ENCODE results near the gene MLANA.

MLANA gene

GRCh38 chr9:5902377-5902776 lies 11.7 kb downstream of the MLANA start:
- DNase-seq (ENCODE audit: low read depth) = no peak

GRCh38 chr9:5908918-5909317 lies 18.2 kb downstream of the MLANA start:
- no peak for DNase-seq (ENCODE audit: low read depth)

DNA sequence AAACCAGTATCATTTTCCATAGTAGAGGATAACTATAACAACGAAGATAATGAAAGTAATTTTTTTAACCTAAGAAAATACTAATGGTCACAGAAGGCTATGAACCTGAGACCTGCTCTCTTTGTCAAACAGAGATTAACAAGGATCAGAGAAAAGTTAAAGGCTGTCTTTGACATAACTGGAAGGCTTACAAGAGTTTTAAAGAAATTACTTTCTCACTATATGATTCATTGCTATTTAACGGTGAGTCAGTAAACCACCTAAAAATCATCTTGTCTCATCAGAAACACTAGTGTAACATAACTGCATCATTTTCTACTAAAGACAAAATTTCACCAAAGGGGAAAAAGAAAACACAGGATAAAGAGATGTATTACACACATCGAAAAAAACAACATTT lies 19.3 kb downstream of the MLANA start:
- no peak for DNase-seq (ENCODE audit: low read depth)

DNA sequence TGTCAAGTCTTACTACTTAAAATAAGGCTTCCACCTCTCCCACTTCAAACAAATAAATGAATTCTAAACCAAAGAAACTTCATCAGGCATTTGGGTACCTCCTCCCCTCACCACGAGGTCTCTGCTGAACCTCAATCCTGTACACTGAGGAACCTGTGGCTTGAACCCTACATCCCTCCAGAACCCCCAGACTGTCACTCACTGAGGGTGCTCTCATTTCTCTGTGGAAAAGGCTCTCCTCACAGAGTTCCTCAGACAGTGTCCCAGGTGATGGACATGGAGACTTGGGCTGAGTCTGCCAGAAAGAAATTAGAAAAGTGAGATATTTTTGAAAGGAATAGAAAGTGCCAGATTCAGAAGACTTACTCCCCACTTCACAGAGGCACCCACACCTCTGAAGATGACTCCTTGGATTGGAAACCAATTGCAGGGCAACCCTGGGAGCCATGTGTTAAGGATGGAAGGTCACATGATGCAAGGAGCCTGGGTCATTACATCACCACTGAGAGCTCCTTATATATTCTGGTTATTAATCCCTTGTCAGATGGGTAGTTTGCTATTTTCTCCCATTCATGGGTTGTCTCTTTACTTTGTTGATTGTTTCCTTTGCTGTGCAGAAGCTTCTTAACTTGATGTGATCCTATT lies 19.8 kb downstream of the MLANA start:
- DNase-seq (ENCODE audit: low read depth) = no peak

- DNase-seq (ENCODE audit: low read depth) = no peak
Measured at GRCh38 chr9:5915438-5915837, 24.7 kb downstream of the MLANA start.

DNA sequence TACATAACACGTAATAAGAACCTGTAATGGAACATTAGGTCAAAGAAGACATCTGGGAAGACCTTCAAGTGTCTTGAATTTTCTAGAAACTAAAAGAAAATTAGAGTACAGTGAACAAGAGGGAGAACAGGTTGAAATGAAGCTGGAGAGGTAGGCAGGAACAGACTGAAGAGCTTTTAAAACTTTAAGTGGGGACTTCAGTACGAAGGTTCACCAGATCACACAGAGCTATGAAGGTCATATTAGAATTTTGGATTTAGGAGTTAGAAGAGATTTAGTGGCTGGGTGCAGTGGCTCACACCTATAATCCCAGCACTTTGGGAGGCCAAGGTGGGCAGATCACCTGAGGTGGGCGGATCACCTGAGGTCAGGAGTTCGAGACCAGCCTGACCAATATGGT lies 26.6 kb downstream of the MLANA start:
- no peak for DNase-seq (ENCODE audit: low read depth)

DNA sequence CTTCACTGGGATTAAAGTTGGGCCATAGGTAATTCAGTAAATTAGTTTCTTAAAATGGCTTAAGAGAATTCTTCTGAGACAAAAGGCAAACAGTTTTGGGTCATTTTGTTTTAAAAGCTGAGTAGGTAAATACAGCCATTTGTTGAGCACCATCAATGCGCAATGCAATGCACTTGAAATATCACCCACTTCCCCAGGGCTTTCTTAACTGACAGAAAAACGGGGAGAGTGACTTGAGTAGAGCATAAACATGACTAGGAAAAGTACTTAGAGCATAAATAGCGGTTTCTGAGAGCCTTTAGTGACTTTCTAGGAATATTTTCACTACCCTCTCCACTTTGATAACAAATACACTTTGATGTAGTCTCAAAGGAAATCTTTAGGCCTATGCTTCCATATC lies 27.2 kb downstream of the MLANA start:
- no peak for DNase-seq (ENCODE audit: low read depth)

GRCh38 chr9:5918460-5918859 lies 27.8 kb downstream of the MLANA start:
- no peak for DNase-seq (ENCODE audit: low read depth)

DNA sequence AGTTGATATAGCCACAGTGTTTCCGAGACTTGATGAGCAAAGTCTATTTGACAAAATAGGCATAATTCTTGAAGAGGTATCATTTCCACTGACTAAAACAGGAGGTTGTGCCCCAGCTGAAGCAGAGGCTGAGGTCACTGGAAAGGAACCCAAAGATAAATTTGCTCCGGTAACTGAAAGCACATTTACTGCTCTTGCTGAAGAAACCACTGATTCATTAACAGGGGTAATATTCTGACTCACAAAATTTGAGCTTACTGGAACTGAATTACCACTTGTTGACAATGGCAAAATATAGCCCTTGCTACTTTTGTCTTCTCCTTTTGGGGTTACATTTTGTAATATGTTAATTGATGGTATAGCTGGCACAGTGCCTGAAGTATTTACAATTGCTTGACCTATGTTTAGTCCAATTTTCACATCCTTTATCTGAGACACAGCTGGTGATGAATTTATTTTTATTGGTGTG lies 30.2 kb downstream of the MLANA start:
- no peak for DNase-seq (ENCODE audit: low read depth)

GRCh38 chr9:5922192-5922591 lies 31.5 kb downstream of the MLANA start:
- DNase-seq (ENCODE audit: low read depth) = no peak

DNA sequence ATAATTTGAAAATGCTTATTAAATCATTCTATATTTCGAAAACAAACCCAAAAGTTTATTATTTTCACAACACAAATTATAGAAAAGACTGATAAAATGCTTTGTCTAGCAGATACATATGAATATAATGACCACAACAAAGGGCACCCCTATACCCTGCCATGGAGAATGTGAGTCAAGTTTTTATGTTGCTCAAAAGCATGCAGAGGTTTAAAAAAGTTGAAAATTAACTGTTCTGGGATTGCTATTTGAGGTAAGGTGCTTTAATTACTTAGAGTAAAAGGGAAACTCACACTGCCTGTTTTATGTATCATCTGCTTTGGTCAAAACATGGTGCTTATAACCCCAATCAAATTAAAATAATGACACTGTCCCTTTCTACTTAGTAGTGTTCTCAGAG lies 41.0 kb downstream of the MLANA start:
- DNase-seq (ENCODE audit: low read depth) = no peak

DNA sequence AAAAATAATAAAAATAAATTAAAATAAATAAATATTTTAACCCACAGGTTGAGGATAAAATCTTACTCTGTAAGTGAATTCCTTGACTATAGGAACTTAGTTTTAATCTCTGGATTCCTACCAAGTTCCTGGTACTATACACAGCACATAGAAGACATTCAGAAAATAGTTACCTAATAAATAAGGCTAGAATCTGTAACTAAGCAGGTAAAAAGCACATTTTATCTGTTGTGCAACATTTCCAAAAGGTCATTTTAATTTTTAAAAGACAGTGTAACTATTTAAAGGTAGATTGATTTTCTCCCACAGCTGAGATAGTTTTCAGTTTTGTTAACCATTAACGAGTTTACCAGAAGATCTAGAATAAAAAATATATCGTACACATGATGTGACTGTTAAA lies 47.8 kb downstream of the MLANA start:
- DNase-seq (ENCODE audit: low read depth) = no peak

DNA sequence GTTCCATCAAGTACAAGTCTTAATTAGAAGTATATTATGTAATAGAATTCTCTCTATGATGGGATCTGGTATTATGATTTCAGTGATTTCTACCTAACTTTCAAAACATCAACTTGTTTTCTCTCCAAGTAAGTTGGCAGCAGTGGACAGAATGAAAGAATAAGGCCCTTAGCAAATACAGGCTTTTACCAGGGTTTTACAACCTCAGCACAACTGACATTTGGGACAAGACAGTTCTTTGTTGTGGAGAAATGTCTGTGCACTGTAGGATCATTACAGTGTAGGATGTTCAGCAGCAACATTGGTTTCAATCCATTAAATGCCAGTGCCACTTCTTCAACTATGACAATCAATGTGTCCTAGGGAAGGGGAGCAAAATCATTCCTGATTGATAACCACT lies 48.8 kb downstream of the MLANA start:
- DNase-seq (ENCODE audit: low read depth) = no peak

GRCh38 chr9:5941214-5941613 lies 50.5 kb downstream of the MLANA start:
- no peak for DNase-seq (ENCODE audit: low read depth)

DNA sequence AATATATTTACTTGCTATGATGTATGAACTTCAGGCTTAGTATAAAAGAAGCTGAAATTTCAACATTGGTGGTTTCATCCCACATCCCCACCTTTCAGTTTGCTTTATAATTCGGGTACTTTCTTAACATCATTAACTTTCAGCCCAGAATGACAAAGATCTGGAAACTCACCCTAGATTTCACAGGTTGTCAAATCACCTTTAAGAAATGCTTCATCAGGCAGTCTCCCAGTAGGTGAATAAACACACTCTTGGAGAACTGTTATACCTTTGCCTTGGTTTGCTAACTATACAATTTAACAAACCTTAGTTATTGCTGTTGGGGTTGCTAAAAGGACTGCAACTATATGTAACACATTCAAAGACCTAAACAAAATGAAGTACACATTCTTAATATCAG lies 54.4 kb downstream of the MLANA start:
- DNase-seq (ENCODE audit: low read depth) = no peak

- no peak for DNase-seq (ENCODE audit: low read depth)
Measured at GRCh38 chr9:5947912-5948311, 57.2 kb downstream of the MLANA start.

DNA sequence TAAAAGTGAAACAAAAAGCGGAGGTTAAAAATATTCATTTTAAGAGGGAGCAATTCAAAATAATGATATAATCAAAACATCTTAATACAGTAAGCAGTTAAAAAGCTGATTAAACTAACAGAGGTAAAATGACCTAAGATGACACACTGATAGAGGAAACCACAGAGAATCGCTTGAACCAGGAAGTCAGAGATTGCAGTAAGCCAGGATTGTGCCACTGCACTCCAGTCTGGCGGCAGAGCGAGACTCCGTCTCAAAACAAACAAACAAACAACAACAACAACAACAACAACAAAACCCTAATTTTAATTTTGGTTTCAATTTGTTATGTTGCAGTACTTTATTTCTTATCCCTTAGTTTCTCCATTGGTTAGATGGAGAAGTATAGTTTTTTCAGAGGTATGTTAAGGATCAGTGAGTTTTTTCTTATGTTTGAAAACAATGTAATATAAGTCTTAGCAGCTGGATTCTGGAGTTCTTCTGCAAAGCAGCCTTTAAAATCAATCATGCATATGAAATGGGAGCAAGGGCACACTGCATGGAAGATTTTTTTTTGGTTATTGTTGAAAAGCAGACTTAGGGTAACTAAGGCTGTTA lies 58.5 kb downstream of the MLANA start:
- DNase-seq (ENCODE audit: low read depth) = no peak

- DNase-seq (ENCODE audit: low read depth) = no peak
Measured at GRCh38 chr9:5950261-5950660, 59.6 kb downstream of the MLANA start.

GRCh38 chr9:5951686-5952211 lies 61.1 kb downstream of the MLANA start:
- no peak for DNase-seq (ENCODE audit: low read depth)

DNA sequence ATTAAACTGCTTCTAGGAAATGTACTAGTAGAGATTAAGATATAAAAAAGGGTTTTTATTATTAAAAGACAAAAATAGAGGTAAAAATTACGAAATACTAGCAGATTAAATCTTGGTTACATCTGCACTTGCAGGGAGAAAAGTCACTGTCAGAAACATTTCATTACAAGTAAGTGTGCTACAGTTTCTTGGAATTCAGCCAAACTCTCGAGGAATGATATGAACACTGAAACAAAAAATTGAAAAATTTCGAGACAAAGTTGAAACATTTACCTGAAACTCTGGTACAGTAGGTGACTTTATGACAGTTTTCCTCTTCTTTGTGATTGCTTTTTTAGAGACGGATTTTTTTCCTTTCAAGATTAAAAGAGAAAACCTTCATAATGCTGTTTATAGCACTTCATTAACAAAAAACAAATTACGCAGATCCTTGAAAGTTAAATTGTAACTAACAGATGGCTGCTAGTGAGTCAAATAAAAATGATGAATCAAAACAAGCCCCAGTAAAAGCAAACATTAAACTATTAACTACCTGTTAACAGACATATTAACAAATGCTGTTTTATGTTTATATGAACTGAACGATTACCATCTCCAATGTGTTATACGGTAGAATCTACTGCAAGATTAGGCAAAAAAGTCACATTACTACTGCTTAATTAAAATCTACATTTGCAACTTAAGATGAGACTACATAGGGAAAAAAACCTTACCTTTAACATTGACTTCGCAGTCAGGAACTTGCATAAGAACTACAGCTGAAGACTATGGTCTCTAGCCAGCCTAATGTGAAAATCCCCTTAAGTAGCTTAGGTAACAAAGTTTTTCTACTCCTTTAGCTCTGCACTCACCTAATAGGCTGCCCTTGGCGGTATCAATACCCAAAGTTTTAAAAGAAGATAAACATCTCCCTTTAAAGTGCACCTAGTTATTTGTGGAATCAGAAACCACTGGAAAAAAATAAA lies 63.3 kb downstream of the MLANA start:
- DNase-seq (ENCODE audit: low read depth) = no peak

DNA sequence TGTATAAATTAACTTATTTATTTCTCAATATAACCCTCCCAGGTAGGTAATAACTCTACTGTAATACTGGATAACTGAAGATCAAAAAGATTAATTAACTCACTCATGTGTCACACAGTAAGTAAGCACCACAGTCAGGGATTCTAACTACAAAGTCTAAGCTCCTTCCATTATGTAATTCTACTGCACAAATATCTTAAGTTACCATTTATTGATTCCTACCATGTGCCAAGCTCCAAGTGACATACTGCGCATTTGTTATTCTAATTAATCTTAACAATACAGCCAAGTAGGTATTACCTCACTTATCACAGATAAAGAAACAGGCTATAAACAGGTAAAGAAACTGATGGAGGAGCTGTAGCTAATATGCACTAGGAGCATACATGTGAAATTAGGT lies 66.5 kb downstream of the MLANA start:
- no peak for DNase-seq (ENCODE audit: low read depth)

DNA sequence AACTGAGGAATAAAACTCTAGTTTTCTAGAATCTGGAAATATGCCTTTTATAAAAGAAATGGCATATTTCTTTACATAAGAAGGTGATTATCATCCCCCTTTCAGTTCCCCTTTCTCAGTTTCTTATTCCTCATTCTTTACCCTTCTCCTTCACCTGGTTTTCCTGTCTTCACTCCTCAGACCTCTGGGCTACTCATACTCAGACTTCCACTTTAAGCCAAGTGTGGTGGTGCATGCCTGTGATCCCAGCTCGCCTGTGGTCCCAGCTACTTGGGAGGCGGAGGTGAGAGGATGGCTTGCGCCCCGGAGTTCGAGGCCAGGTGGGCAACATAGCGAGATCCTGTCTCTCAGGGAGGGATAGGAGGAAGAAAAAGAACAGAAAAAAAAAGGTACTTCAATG lies 67.6 kb downstream of the MLANA start:
- DNase-seq (ENCODE audit: low read depth) = no peak
